Testis (tissue), 2 donors: Measurements from ENCODE around the gene UBP1.

ENCODE experiments used
- POLR2A ChIP-seq: fragments of 450-650 bp; IDR thresholded peaks from one replicate; pipeline ENCODE4 v1.6.1; 2017; ENCODE audit warnings: antibody characterized with exemption, mild to moderate bottlenecking, moderate library complexity
- TF ChIP-seq, protein P1 (sequence below), 3 experiments: fragments of 450-650 bp in 2 of 3; fragments of 200-600 bp in 1 of 3; sonication (generic) in 1 of 3; IDR thresholded peaks; one replicate each; pipeline ENCODE4 v1.5.1; 2016 to 2019; ENCODE audit warnings: antibody characterized with exemption in 3 of 3, mild to moderate bottlenecking in 2 of 3, moderate library complexity in 1 of 3

DNA sequence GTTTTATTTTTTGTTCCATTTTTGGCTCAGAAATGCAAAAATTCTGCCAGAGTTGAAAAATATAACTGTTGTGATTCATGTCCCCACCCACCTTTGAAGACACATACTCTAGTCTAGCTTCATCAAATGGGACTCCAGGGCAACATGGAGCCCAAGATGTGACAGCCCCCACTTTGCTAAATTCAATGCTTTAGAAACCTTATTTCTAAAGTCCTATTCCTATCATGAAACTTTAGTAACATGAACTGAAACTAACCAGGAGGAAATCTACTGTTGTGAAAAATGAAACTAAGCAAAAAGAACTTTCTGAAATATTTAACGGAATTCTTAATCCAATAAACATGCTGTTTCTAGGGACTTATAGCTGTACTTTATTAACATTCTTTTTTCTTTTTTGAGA lies 20.3 kb downstream of the UBP1 start:
- TF ChIP-seq, protein P1, sequence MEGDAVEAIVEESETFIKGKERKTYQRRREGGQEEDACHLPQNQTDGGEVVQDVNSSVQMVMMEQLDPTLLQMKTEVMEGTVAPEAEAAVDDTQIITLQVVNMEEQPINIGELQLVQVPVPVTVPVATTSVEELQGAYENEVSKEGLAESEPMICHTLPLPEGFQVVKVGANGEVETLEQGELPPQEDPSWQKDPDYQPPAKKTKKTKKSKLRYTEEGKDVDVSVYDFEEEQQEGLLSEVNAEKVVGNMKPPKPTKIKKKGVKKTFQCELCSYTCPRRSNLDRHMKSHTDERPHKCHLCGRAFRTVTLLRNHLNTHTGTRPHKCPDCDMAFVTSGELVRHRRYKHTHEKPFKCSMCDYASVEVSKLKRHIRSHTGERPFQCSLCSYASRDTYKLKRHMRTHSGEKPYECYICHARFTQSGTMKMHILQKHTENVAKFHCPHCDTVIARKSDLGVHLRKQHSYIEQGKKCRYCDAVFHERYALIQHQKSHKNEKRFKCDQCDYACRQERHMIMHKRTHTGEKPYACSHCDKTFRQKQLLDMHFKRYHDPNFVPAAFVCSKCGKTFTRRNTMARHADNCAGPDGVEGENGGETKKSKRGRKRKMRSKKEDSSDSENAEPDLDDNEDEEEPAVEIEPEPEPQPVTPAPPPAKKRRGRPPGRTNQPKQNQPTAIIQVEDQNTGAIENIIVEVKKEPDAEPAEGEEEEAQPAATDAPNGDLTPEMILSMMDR (IDR thresholded peaks at IDR 0.05), result no peak
- TF ChIP-seq POLR2A, result no peak
